Astrocyte of the spinal cord (primary cell): Measurements from ENCODE around the gene GREB1L.

Experiments
- DNase-seq: peaks from one replicate; pipeline ENCODE4 v3.0.0; 2011; ENCODE audit warnings: low read depth, low spot score
- H3K4me3 ChIP-seq: 2 replicates; pipeline ENCODE4 v1.5.1; 2011; ENCODE audit warnings: low read depth, mild to moderate bottlenecking, low read length, moderate library complexity
- in situ Hi-C: cut with HindIII; loops from 2 replicates; pipeline ENCODE4 v1.10.0; 2017; ENCODE audit warnings: low sequenced_read_pairs
- TF ChIP-seq, protein P1 (sequence below): IDR thresholded peaks from 2 replicates; pipeline ENCODE4 v1.5.1; 2012; ENCODE audit warnings: low read depth, mild to moderate bottlenecking, low read length, inconsistent platforms

The GREB1L gene

DNA sequence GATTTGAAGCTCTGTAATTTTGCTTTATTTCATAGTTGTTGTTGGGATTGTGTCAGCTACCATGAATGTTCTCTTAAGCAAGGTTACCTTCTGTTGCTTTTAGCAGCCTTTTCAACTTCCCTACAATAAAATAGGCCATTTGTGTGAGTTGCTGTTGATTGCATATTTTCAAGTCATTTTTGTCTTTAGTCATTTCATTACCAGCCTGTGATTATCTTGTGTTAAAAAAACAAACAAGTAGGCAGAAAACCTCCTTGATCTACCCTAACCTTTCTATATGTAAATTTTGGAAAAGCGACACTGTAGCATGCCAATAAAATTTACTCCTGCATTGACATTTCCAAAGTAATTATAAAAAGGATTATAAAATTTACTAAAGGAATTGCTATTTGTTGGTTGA is 19.3 kb downstream of the GREB1L start:
- no peak for DNase-seq
- H3K4me3 ChIP-seq: no peak overlapping the region
- in situ Hi-C loops: no loop called here
- TF ChIP-seq, protein P1, sequence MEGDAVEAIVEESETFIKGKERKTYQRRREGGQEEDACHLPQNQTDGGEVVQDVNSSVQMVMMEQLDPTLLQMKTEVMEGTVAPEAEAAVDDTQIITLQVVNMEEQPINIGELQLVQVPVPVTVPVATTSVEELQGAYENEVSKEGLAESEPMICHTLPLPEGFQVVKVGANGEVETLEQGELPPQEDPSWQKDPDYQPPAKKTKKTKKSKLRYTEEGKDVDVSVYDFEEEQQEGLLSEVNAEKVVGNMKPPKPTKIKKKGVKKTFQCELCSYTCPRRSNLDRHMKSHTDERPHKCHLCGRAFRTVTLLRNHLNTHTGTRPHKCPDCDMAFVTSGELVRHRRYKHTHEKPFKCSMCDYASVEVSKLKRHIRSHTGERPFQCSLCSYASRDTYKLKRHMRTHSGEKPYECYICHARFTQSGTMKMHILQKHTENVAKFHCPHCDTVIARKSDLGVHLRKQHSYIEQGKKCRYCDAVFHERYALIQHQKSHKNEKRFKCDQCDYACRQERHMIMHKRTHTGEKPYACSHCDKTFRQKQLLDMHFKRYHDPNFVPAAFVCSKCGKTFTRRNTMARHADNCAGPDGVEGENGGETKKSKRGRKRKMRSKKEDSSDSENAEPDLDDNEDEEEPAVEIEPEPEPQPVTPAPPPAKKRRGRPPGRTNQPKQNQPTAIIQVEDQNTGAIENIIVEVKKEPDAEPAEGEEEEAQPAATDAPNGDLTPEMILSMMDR: no peak

DNA sequence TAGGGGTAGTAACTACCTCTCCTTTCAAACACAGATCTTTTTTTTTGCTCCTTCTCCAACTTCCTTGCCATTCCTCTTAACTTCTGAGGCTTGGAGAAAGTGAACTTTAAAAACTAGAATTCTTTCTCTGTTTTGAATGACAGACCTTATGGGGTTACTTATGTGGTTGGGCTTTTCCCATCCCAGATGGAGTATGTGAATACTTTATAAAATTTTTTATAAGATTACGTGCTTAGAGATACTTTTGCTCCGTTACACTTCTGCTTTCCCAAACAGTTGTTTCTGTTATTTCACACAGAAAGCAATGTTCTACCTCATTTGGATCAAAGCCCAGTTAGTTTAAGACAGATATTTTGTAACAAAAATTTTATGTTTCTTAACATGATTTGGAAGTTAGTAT is 20.2 kb downstream of the GREB1L start:
- in situ Hi-C loops: no loop called here
- H3K4me3 ChIP-seq: no peak overlapping the region
- DNase-seq: no peak
- TF ChIP-seq, protein P1: no peak

DNA sequence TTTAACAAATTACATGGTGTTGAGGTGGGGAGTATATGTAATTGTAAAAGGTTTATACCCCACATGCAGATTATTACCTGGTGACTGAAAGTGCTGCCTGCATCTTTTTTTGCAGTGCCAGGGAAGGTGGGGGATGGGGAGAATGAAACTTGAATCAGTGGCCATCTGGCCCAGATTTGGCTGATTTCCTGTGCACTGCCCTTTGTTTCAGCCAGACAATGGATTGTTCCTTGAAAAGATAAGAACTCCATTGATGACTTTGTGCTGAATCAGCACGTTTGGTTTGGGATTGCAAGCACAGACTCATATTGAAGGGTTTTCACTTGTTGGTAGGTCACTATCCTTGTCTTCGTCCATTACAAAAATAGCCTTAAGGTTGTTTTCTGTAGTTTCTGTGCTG is 20.9 kb downstream of the GREB1L start:
- TF ChIP-seq, protein P1: no peak
- H3K4me3 ChIP-seq: no peak overlapping the region
- in situ Hi-C loops: no loop called here
- no peak for DNase-seq

DNA sequence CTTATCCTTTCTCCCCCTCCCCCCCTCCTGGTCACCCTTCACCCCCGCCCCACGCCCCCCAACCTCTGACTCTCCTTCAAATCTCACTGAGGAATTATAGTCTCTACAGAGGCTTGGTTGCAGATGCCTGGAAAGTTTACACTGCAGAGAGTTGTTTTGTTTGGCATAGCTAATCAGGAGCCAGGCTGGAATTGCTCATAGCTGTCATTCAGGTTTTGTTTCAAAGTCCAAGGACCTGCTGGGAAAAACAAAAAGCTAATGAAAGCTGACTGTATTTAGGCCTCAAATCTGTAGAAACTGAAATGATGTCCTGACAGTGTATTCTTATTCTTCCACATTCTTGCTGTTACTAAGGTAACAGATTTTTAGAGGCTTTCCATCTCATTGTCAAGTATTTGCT is 22.6 kb downstream of the GREB1L start:
- TF ChIP-seq, protein P1: no peak
- no peak overlapping the region for H3K4me3 ChIP-seq
- in situ Hi-C loops: no loop called here
- DNase-seq: peak; percentile 12

DNA sequence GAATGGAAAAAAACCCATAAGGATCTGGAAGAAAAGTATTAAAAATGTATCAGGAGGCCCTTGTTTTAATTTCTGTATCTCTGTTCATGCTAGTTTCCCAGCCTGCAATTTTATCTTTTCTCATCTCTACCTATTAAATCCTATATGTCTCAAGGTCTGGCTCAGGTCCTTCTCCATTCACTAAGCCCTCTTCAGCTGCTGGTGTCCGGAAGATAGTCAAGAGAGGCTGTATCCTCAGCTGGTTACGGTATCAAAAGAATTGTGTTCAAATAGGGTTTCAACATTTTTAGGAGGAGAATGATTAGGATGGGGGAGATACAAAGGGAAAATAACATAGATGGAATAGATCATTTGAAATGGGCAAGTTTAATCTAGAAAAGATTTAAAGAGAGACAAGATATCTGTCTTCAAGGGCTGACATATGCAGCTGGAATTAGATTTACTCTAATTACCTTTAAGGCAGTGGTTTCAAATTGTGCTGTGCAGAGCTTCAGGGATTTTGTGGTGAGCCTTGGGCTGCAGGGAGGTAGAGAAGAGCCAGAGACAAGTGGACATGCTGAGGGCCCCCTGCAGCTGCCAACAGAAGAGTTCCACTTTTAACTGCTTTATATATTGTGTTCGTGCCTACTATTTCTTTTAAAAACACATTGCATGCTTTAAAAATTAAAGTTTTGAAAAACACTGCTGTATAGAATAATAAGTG is 24.1 kb downstream of the GREB1L start:
- in situ Hi-C loops: no loop called here
- H3K4me3 ChIP-seq: no peak overlapping the region
- TF ChIP-seq, protein P1: no peak
- DNase-seq: no peak

DNA sequence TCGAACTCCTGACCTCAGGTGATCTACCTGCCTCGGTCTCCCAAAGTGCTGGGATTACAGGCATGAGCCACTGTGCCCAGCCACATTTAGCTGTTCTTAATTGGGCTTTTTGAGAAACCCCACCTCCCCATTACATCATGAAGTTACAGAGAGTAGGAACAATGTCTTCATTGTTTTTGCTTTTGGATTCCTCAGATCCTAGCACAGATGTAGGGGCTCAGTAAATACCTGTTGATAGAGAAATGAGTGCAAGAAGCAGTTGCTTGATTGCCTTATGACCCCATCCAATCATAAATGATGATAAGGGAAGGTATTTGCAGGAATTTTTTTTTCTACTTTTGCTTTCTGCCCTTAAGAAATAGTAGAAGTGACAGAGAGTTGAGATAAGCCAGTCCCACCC is 25.4 kb downstream of the GREB1L start:
- H3K4me3 ChIP-seq: no peak overlapping the region
- in situ Hi-C loops: no loop called here
- TF ChIP-seq, protein P1: no peak
- DNase-seq: no peak
